ENCODE measurements around the gene CAVIN2. TPM values are rescaled to one million over a fixed set of nuclear protein-coding genes. Genes with fewer than 3 reads are reported as not detected.

Gene CAVIN2
- polyA plus RNA-seq, 1 donor from 2014 or later: not detected

- Histone ChIP-seq H3K36me3 (ENCODE audit: insufficient read depth, low read length) (no peaks in the 10 kb centered on the region), H2AFZ (ENCODE audit: low read depth, low read length) (no peak overlapping the region), H3K9ac (ENCODE audit: low read length) (no peak overlapping the region), H3K4me3 (ENCODE audit: low read length) (no peak overlapping the region), H3K27me3 (ENCODE audit: insufficient read depth, low read depth, low read length) (no peaks in the 10 kb centered on the region), H3K79me2 (replicated peaks; ENCODE audit: insufficient read depth, low read length) (no peaks in the 10 kb centered on the region), H3K9me2 (ENCODE audit: insufficient read depth, low read length) (no peaks in the 10 kb centered on the region), H3K27ac (ENCODE audit: low read length) (no peak overlapping the region), H3F3A (ENCODE audit: insufficient read depth, low read length, poor library complexity, severe bottlenecking) (no peaks in the 10 kb centered on the region), H3K4me2 (ENCODE audit: low read length) (no peak overlapping the region), H3K9me3 (ENCODE audit: low read length) (no peaks in the 10 kb centered on the region), H4K20me1 (ENCODE audit: insufficient read depth) (no peaks in the 10 kb centered on the region)
- no peak for TF ChIP-seq REST (IDR thresholded peaks at IDR 0.05; ENCODE audit: borderline replicate concordance)
- TF ChIP-seq MXI1 (conservative IDR thresholded peaks at IDR 0.05; ENCODE audit: poor library complexity, severe bottlenecking): no peak
- no peak for TF ChIP-seq POLR2AphosphoS5 (IDR thresholded peaks at IDR 0.05)
- no peak for TF ChIP-seq TAF1 (IDR thresholded peaks at IDR 0.05; ENCODE audit: low read depth)
- TF ChIP-seq SMC3 (conservative IDR thresholded peaks at IDR 0.05; ENCODE audit: poor library complexity): no peak
- no peak for TF ChIP-seq EP300 (conservative IDR thresholded peaks at IDR 0.05; ENCODE audit: poor library complexity, severe bottlenecking)
- TF ChIP-seq CTCF (IDR thresholded peaks at IDR 0.05; ENCODE audit: poor library complexity, severe bottlenecking): no peak
- no peak for TF ChIP-seq RAD21 (conservative IDR thresholded peaks at IDR 0.05)
- TF ChIP-seq EZH2 (IDR thresholded peaks at IDR 0.05; ENCODE audit: borderline replicate concordance, insufficient read depth, low read length, poor library complexity, severe bottlenecking): no peak
Observed at GRCh38 chr2:191870744-191871143, 23.9 kb upstream of the CAVIN2 start.

- no peak overlapping the region for H3K9ac ChIP-seq (ENCODE audit: low read length)
- TF ChIP-seq SMC3 (conservative IDR thresholded peaks at IDR 0.05; ENCODE audit: poor library complexity) (peak; percentile 75), CTCF (IDR thresholded peaks at IDR 0.05; ENCODE audit: poor library complexity, severe bottlenecking) (peak; percentile 63), EP300 (conservative IDR thresholded peaks at IDR 0.05; ENCODE audit: poor library complexity, severe bottlenecking) (no peak), RAD21 (conservative IDR thresholded peaks at IDR 0.05) (peak; percentile 78), REST (IDR thresholded peaks at IDR 0.05; ENCODE audit: borderline replicate concordance) (no peak)
- no peak overlapping the region for H2AFZ ChIP-seq (ENCODE audit: low read depth, low read length)
- H3K27me3 ChIP-seq (ENCODE audit: insufficient read depth, low read depth, low read length): no peaks in the 10 kb centered on the region
- H3K36me3 ChIP-seq (ENCODE audit: insufficient read depth, low read length): no peaks in the 10 kb centered on the region
- no peaks in the 10 kb centered on the region for H4K20me1 ChIP-seq (ENCODE audit: insufficient read depth)
- H3K4me3 ChIP-seq (ENCODE audit: low read length): no peak overlapping the region
- no peaks in the 10 kb centered on the region for H3K9me3 ChIP-seq (ENCODE audit: low read length)
- no peak overlapping the region for H3K4me2 ChIP-seq (ENCODE audit: low read length)
- no peaks in the 10 kb centered on the region for H3F3A ChIP-seq (ENCODE audit: insufficient read depth, low read length, poor library complexity, severe bottlenecking)
- no peak overlapping the region for H3K27ac ChIP-seq (ENCODE audit: low read length)
- no peaks in the 10 kb centered on the region for H3K79me2 ChIP-seq (replicated peaks; ENCODE audit: insufficient read depth, low read length)
- H3K9me2 ChIP-seq (ENCODE audit: insufficient read depth, low read length): no peaks in the 10 kb centered on the region
Observed at GRCh38 chr2:191869781-191870180, 22.9 kb upstream of the CAVIN2 start.
